PC-3 (cell line): ENCODE measurements around the gene OGT. TPM values are rescaled to one million over a fixed set of nuclear protein-coding genes. Genes with fewer than 3 reads are reported as not detected.
"Not testable (repeated sequence)": the region's sequence is repeated elsewhere in the genome, so short reads cannot be mapped to it uniquely, and the experiment has no call there.

Experiments used
- ATAC-seq: fragments of 200-7000 bp; cut with Tn5 transposase; 2 replicates; pipeline ENCODE4 v1.9.1; 2020; ENCODE audit warnings: mild to moderate bottlenecking, moderate library complexity
- BruUV-seq: library from RNA; stranded (reverse); fragments of 400-500 nt; replicated peaks from 2 replicates; lab custom pipeline; 2021; lab: Mats Ljungman, UMichigan
- CTCF ChIA-PET: fragments of 300-600 bp; sonication (Branson Sonifier 250); formaldehyde crosslinking; loops from one replicate; lab custom pipeline; 2022; ENCODE audit warnings: antibody characterized with exemption; lab: Charles Lee
- POLR2A ChIA-PET: fragments of 300-600 bp; sonication (Branson Sonifier 250); formaldehyde crosslinking; loops from one replicate; lab custom pipeline; 2022; ENCODE audit warnings: antibody characterized with exemption; ENCODE audit not compliant: unreplicated experiment; lab: Charles Lee
- DNase-seq: peaks from one replicate; pipeline ENCODE4 v3.0.0-alpha.2; 2015
- H2AFZ ChIP-seq: fragments of 300-600 bp; sonication (generic); 2 replicates; pipeline ENCODE4 v1.6.0; 2016; ENCODE audit warnings: antibody characterized with exemption, low read length
- H3F3A ChIP-seq: fragments of 300-600 bp; sonication (generic); one replicate; pipeline ENCODE4 v1.6.0; 2017; ENCODE audit warnings: antibody characterized with exemption, low read length, control low read depth, mild to moderate bottlenecking; ENCODE audit not compliant: unreplicated experiment
- H3K27ac ChIP-seq: fragments of 300-600 bp; sonication (generic); 2 replicates; pipeline ENCODE4 v1.5.1; 2016; ENCODE audit warnings: mild to moderate bottlenecking, low read length
- H3K27me3 ChIP-seq: fragments of 300-600 bp; sonication (generic); 2 replicates; pipeline ENCODE4 v1.6.1; 2016; ENCODE audit warnings: low read length, mixed read lengths
- H3K36me3 ChIP-seq: fragments of 300-600 bp; sonication (generic); 2 replicates; pipeline ENCODE4 v1.6.1; 2016; ENCODE audit warnings: low read depth, mixed run types, low read length, mixed read lengths
- H3K4me1 ChIP-seq: fragments of 300-600 bp; sonication (generic); 2 replicates; pipeline ENCODE4 v1.5.1; 2016; ENCODE audit warnings: low read length; ENCODE audit not compliant: insufficient read depth
- H3K4me2 ChIP-seq: fragments of 300-600 bp; sonication (generic); 2 replicates; pipeline ENCODE4 v1.6.0; 2016; ENCODE audit warnings: low read length
- H3K4me3 ChIP-seq: fragments of 300-600 bp; sonication (generic); 2 replicates; pipeline ENCODE4 v1.5.1; 2016; ENCODE audit warnings: mild to moderate bottlenecking, low read length, mixed read lengths
- H3K79me2 ChIP-seq: fragments of 300-600 bp; sonication (generic); 2 replicates; pipeline ENCODE4 v1.6.1; 2017; ENCODE audit warnings: low read length, mixed read lengths
- H3K9ac ChIP-seq: fragments of 300-600 bp; sonication (generic); 2 replicates; pipeline ENCODE4 v1.6.0; 2016; ENCODE audit warnings: mild to moderate bottlenecking, low read length
- H3K9me2 ChIP-seq: fragments of 300-600 bp; sonication (generic); replicated peaks from 2 replicates; pipeline ENCODE4 v1.6.1; 2016; ENCODE audit warnings: mixed run types, low read length, mixed read lengths
- H3K9me3 ChIP-seq: fragments of 300-600 bp; sonication (generic); 2 replicates; pipeline ENCODE4 v1.6.1; 2016; ENCODE audit warnings: low read length, mixed read lengths
- H4K20me1 ChIP-seq: fragments of 300-600 bp; sonication (generic); 2 replicates; pipeline ENCODE4 v1.6.1; 2016; ENCODE audit warnings: low read length, mixed read lengths
- CTCF ChIP-seq: fragments of 300-600 bp; sonication (generic); conservative IDR thresholded peaks from 2 replicates; pipeline ENCODE4 v1.5.1; 2017; ENCODE audit warnings: antibody characterized with exemption, low read depth, mild to moderate bottlenecking, low read length
- EZH2 ChIP-seq: fragments of 300-600 bp; sonication (generic); IDR thresholded peaks from one replicate; pipeline ENCODE4 v1.6.1; 2017; ENCODE audit warnings: antibody characterized with exemption, mild to moderate bottlenecking, low read length; ENCODE audit not compliant: unreplicated experiment
- EZH2phosphoT487 ChIP-seq: fragments of 300-600 bp; sonication (generic); IDR thresholded peaks from 2 replicates; pipeline ENCODE4 v1.6.1; 2018; ENCODE audit warnings: mild to moderate bottlenecking, antibody characterized with exemption, low read length, borderline replicate concordance
- intact Hi-C: fragments of 100-400 bp; cut with micrococcal nuclease; formaldehyde crosslinking; loops from 2 replicates; pipeline ENCODE4 v1.9.0; 2023
- total RNA-seq: library from RNA; depleted of rRNA; stranded (reverse); fragments of >200 nt; gene quantifications from 2 replicates; pipeline ENCODE4 v1.2.3, GENCODE V29; 2014

Gene OGT
- total RNA-seq, 1 experiment from 2014 or later = 99.8 TPM

- no peaks in the 10 kb centered on the region for H3F3A ChIP-seq
- peak overlapping the region; percentile 88 for H3K4me2 ChIP-seq
- no peak; the same call in 1 of the 2 replicates for ATAC-seq
- H3K9ac ChIP-seq = peak overlapping the region; percentile 66
- DNase-seq = no peak
- H3K4me1 ChIP-seq = no peaks in the 10 kb centered on the region
- ChIA-PET CTCF (no interaction called here), POLR2A (interaction anchor here (0.6 kb wide), 1 partner anchor 45 kb away, joined by 4 read pairs; no protein-coding TSS in a partner anchor)
- no TSS peak for BruUV-seq
- H3K27ac ChIP-seq = no peak overlapping the region
- no peaks in the 10 kb centered on the region for H3K9me3 ChIP-seq
- H3K79me2 ChIP-seq = no peaks in the 10 kb centered on the region
- H3K36me3 ChIP-seq = no peaks in the 10 kb centered on the region
- intact Hi-C loops = no loop called here
- peak overlapping the region; percentile 69 for H3K4me3 ChIP-seq
- no peaks in the 10 kb centered on the region for H4K20me1 ChIP-seq
- H3K9me2 ChIP-seq = no peaks in the 10 kb centered on the region
- no peaks in the 10 kb centered on the region for H3K27me3 ChIP-seq
- TF ChIP-seq EZH2 (no peak), CTCF (no peak), EZH2phosphoT487 (no peak)
- peak overlapping the region; percentile 93 for H2AFZ ChIP-seq
Measured at GRCh38 chrX:71493111-71493613, 39.7 kb upstream of the OGT start.

- POLR2A ChIA-PET, CTCF ChIA-PET, intact Hi-C loops: not testable (repeated sequence)
Measured at GRCh38 chrX:71495979-71496378, 36.9 kb upstream of the OGT start.

GRCh38 chrX:71496476-71496875, 36.4 kb upstream of the OGT start:
- Histone ChIP-seq H3K36me3 (no peaks in the 10 kb centered on the region), H3K4me3 (no peak overlapping the region), H3K9me2 (no peaks in the 10 kb centered on the region), H4K20me1 (no peaks in the 10 kb centered on the region), H3K9ac (no peak overlapping the region), H2AFZ (no peak overlapping the region), H3K4me2 (no peak overlapping the region), H3K27ac (no peak overlapping the region), H3F3A (no peaks in the 10 kb centered on the region), H3K9me3 (no peaks in the 10 kb centered on the region), H3K4me1 (no peaks in the 10 kb centered on the region), H3K27me3 (no peaks in the 10 kb centered on the region), H3K79me2 (no peaks in the 10 kb centered on the region)
- ATAC-seq (no peak), DNase-seq (no peak)
- POLR2A ChIA-PET = no interaction called here
- intact Hi-C loops = no loop called here
- CTCF ChIA-PET = no interaction called here
- TF ChIP-seq EZH2 (no peak), CTCF (no peak), EZH2phosphoT487 (no peak)
- BruUV-seq = no TSS peak

More at GRCh38 chrX:71495979-71496378, 36.9 kb upstream of the OGT start:
- not testable (repeated sequence) for BruUV-seq, H3K9me2 ChIP-seq, H3K36me3 ChIP-seq, H3K4me1 ChIP-seq, H3F3A ChIP-seq, H3K27me3 ChIP-seq, H3K9me3 ChIP-seq, ATAC-seq, H3K79me2 ChIP-seq, H3K9ac ChIP-seq, H3K4me2 ChIP-seq, H4K20me1 ChIP-seq, H3K4me3 ChIP-seq, H2AFZ ChIP-seq, DNase-seq, H3K27ac ChIP-seq

GRCh38 chrX:71502080-71502479, 30.8 kb upstream of the OGT start:
- H3K9me3 ChIP-seq, H3K9me2 ChIP-seq, POLR2A ChIA-PET, H3K9ac ChIP-seq, intact Hi-C loops, H2AFZ ChIP-seq, CTCF ChIA-PET, H3K36me3 ChIP-seq, H3K4me2 ChIP-seq, H3K27ac ChIP-seq, H4K20me1 ChIP-seq, BruUV-seq, H3K4me1 ChIP-seq, H3K79me2 ChIP-seq, H3K27me3 ChIP-seq, H3K4me3 ChIP-seq, ATAC-seq, DNase-seq, H3F3A ChIP-seq: not testable (repeated sequence)
